OCI-M2 (cell line): ENCODE results near the gene SYNGR4.
"Not testable (repeated sequence)": the region's sequence is repeated elsewhere in the genome, so short reads cannot be mapped to it uniquely, and the experiment has no call there.

ENCODE experiments used
- DNase-seq: peaks from one replicate; lab custom pipeline; 2025; ENCODE audit not compliant: unreplicated experiment; lab: John Stamatoyannopoulos, UW

The SYNGR4 gene

GRCh38 chr19:48363810-48364597, at the start of gene SYNGR4, which contains the start of gene TMEM143:
TSS of gene SYNGR4 (plus strand) at chr19:48364367. CDS start at chr19:48365843, 1,476 bp downstream.
TSS of gene TMEM143 (minus strand) at chr19:48363940. CDS start at chr19:48363920, 20 bp downstream.
- peak; percentile 99 for DNase-seq

GRCh38 chr19:48315712-48316111, 48.5 kb upstream of the SYNGR4 start:
- DNase-seq: no peak

GRCh38 chr19:48317708-48317960, 46.5 kb upstream of the SYNGR4 start:
- not testable (repeated sequence) for DNase-seq

GRCh38 chr19:48318286-48318987, 45.7 kb upstream of the SYNGR4 start:
- DNase-seq: no peak

- peak; percentile 20 for DNase-seq
Measured at GRCh38 chr19:48319647-48320541, 44.3 kb upstream of the SYNGR4 start.

- DNase-seq: peak; percentile 76
Measured at GRCh38 chr19:48321372-48321621, 42.9 kb upstream of the SYNGR4 start.

GRCh38 chr19:48321622-48322591, 42.3 kb upstream of the SYNGR4 start:
- DNase-seq: peak; percentile 91

- peak; percentile 25 for DNase-seq
Measured at GRCh38 chr19:48325265-48325910, 38.8 kb upstream of the SYNGR4 start, which contains the start of gene EMP3. TSS of gene EMP3 (plus strand) at chr19:48325552. CDS start at chr19:48326845, 1,293 bp downstream.

- no peak for DNase-seq
Measured at GRCh38 chr19:48329167-48329891, 34.8 kb upstream of the SYNGR4 start.

GRCh38 chr19:48330012-48330681, 34.0 kb upstream of the SYNGR4 start:
- DNase-seq: no peak

GRCh38 chr19:48332351-48332661, 31.9 kb upstream of the SYNGR4 start:
- DNase-seq: no peak

GRCh38 chr19:48332662-48333466, 31.3 kb upstream of the SYNGR4 start:
- peak; percentile 96 for DNase-seq

- peak; percentile 79 for DNase-seq
Measured at GRCh38 chr19:48333467-48334384, 30.4 kb upstream of the SYNGR4 start.

GRCh38 chr19:48338253-48338755, 25.9 kb upstream of the SYNGR4 start:
- no peak for DNase-seq

GRCh38 chr19:48338802-48339503, 25.2 kb upstream of the SYNGR4 start:
- DNase-seq: no peak

GRCh38 chr19:48340995-48341394, 23.2 kb upstream of the SYNGR4 start:
- no peak for DNase-seq
